Activated CD8-positive, alpha-beta T cell treated with anti-CD3 and anti-CD28 coated beads for 36 hours (primary cell): ENCODE data around the gene MPIG6B. TPM values are rescaled to one million over a fixed set of nuclear protein-coding genes. Genes with fewer than 3 reads are reported as not detected.

Experiments
- ATAC-seq: fragments of 200-7000 bp; cut with Tn5 transposase; one replicate; pipeline ENCODE4 v1.10.0; 2021; ENCODE audit warnings: mild to moderate bottlenecking, moderate library complexity
- CTCF ChIA-PET: fragments of 350-600 bp; sonication (Branson Sonifier 250); formaldehyde crosslinking; loops from one replicate; lab custom pipeline; 2021; ENCODE audit warnings: antibody characterized with exemption; lab: Charles Lee
- POLR2A ChIA-PET: fragments of 350-600 bp; sonication (Branson Sonifier 250); formaldehyde crosslinking; loops from one replicate; lab custom pipeline; 2021; ENCODE audit warnings: antibody characterized with exemption; lab: Charles Lee
- DNase-seq: peaks from one replicate; pipeline ENCODE4 v3.0.0-alpha.2; 2020
- H3K27ac Mint-ChIP-seq: one replicate; pipeline ENCODE4 v1.8.0; 2021; ENCODE audit warnings: mild to moderate bottlenecking, mixed read lengths
- H3K27me3 Mint-ChIP-seq: one replicate; pipeline ENCODE4 v1.8.0; 2021; ENCODE audit warnings: mixed read lengths
- H3K36me3 Mint-ChIP-seq: one replicate; pipeline ENCODE4 v1.8.0; 2021; ENCODE audit warnings: low read depth, mixed read lengths
- H3K4me1 Mint-ChIP-seq: one replicate; pipeline ENCODE4 v1.8.0; 2021; ENCODE audit warnings: low read depth, mixed read lengths
- H3K4me3 Mint-ChIP-seq: one replicate; pipeline ENCODE4 v1.8.0; 2021; ENCODE audit warnings: mild to moderate bottlenecking, moderate library complexity, mixed read lengths
- H3K9me3 Mint-ChIP-seq: one replicate; pipeline ENCODE4 v1.8.0; 2021; ENCODE audit warnings: mixed read lengths
- CTCF ChIP-seq: fragments of 200-600 bp; IDR thresholded peaks from one replicate; pipeline ENCODE4 v1.8.0; 2022; ENCODE audit warnings: antibody characterized with exemption, mild to moderate bottlenecking
- intact Hi-C: fragments of 100-400 bp; cut with micrococcal nuclease; formaldehyde crosslinking; loops from one replicate; pipeline ENCODE4 v1.10.0; 2022
- total RNA-seq, 2 experiments: library from RNA; stranded (reverse); gene quantifications; one replicate each; pipeline ENCODE4 v1.2.3, GENCODE V29; 2021

Gene MPIG6B
- total RNA-seq, 2 experiments from 2014 or later = 0.65 to 0.81 TPM

DNA sequence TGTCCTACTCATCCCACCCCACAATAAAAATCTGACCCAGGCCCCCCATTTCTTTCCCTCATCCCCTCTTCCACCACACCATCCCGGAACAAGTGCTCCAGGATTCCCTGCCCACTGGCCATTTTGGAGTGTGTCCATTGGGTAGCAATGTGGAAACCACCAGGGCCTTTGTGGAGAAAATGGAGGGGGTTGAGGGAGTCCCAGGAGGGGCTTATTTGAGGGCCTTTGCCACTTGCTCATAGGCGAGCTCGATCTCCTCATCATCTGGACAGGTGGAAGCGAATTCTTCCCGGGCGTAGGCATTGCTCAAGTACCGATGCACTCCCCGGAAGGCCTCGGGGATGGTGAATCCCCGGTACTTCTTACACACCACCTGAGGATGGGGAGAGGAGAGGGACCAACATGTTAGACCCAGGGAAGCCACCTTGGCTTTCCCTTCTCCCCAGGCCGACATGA is 7.5 kb downstream of the MPIG6B start:
- no peak overlapping the region for H3K27ac Mint-ChIP-seq
- TF ChIP-seq CTCF = no peak
- intact Hi-C loops = loop anchor here (10.0 kb wide), 1 partner anchor 186 kb away; the partner anchor contains the start of genes ATP6V1G2, DDX39B and NFKBIL1
- ChIA-PET POLR2A (interaction anchor here (1.0 to 3.0 kb wide), 6 partner anchors 10 to 108 kb away, joined by 3 to 11 read pairs (median 6); partner anchors contain the start of genes GPANK1, LY6G6D and MSH5), CTCF (interaction anchor here (0.6 to 6.5 kb wide), 20 partner anchors 8 to 193 kb away, joined by 3 to 35 read pairs (median 4); partner anchors contain the start of genes CLIC1, HSPA1A, HSPA1L and LSM2)
- peak overlapping the region; percentile 76 for H3K4me3 Mint-ChIP-seq
- ATAC-seq = no peak
- H3K4me1 Mint-ChIP-seq = peaks cover 67% of the 10 kb centered on the region
- DNase-seq = no peak
- H3K9me3 Mint-ChIP-seq = no peaks in the 10 kb centered on the region
- H3K36me3 Mint-ChIP-seq = peaks cover 49% of the 10 kb centered on the region
- no peaks in the 10 kb centered on the region for H3K27me3 Mint-ChIP-seq

DNA sequence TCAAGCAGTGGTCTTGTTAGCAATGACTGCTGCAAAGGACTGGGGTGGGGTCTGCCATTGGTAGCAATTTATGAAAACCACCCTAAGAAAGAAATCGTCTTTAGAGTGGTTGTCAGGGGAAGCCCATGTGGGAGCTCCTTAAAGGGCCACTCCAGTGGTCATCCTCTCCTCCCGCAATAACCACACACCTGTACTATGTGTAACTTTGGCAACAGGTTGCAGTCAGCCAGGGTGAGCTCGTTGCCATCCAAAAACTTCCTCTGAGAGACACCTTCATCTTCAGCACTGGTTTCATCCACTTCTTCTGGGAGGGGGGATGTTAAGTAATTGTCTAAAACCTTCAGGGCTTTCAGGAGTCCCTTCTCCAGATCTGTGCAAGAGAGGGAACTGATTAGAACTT is 8.9 kb downstream of the MPIG6B start:
- no peak for ATAC-seq
- Mint-ChIP-seq H3K36me3 (peaks cover 51% of the 10 kb centered on the region), H3K27me3 (no peaks in the 10 kb centered on the region), H3K27ac (peak overlapping the region; percentile 15), H3K9me3 (no peaks in the 10 kb centered on the region), H3K4me3 (no peak overlapping the region), H3K4me1 (peaks cover 59% of the 10 kb centered on the region)
- DNase-seq = no peak
- ChIA-PET CTCF (interaction anchor here (1.0 to 6.5 kb wide), 3 partner anchors 39 to 85 kb away, joined by 3 to 35 read pairs (median 4); no protein-coding TSS in a partner anchor), POLR2A (interaction anchor here (0.9 to 1.9 kb wide), 5 partner anchors 9 to 107 kb away, joined by 3 to 7 read pairs (median 3); partner anchors contain the start of gene MPIG6B)
- intact Hi-C loops = loop anchor here (10.0 kb wide), 1 partner anchor 187 kb away; the partner anchor contains the start of genes ATP6V1G2, DDX39B and NFKBIL1
- TF ChIP-seq CTCF = no peak

DNA sequence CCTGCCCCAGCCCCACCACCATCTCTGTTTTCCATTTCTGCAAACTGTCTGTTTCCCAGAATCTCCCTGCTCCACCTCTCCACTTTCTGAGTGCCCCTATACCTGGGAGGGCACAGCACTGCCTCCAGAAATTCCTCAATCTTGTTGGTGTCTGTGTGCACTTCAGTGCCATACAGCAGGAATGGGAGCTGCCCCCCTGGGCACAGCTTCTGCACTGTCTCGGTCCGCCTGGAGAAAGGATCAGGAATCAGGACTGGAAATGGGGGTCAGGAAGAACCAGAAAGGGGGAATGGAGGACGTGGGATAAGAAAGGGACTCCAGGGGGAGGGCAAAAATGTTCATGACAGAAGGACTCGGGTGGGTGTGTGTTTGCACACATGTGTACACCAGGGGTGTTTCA is 10.6 kb downstream of the MPIG6B start:
- H3K4me1 Mint-ChIP-seq = peaks cover 60% of the 10 kb centered on the region
- H3K4me3 Mint-ChIP-seq = peak overlapping the region; percentile 97
- ATAC-seq (no peak), DNase-seq (no peak)
- peak overlapping the region; percentile 93 for H3K27ac Mint-ChIP-seq
- CTCF ChIA-PET = interaction anchor here (9.9 kb wide), 1 partner anchor 36 kb away, joined by 59 read pairs; no protein-coding TSS in a partner anchor
- no peaks in the 10 kb centered on the region for H3K9me3 Mint-ChIP-seq
- POLR2A ChIA-PET = interaction anchor here (0.7 to 1.5 kb wide), 4 partner anchors 19 to 85 kb away, joined by 3 to 4 read pairs (median 3); no protein-coding TSS in a partner anchor
- no peak for TF ChIP-seq CTCF
- H3K27me3 Mint-ChIP-seq = no peaks in the 10 kb centered on the region
- H3K36me3 Mint-ChIP-seq = peaks cover 49% of the 10 kb centered on the region
- intact Hi-C loops = loop anchor here (10.0 kb wide), 1 partner anchor 189 kb away; the partner anchor contains the start of genes ATP6V1G2, DDX39B and NFKBIL1

- POLR2A ChIA-PET = interaction anchor here (0.7 to 6.0 kb wide), 6 partner anchors 7 to 96 kb away, joined by 3 to 24 read pairs (median 4); partner anchors contain the start of gene VARS1
- no peak for TF ChIP-seq CTCF
- intact Hi-C loops = loop anchor here (10.0 kb wide), 1 partner anchor 190 kb away; the partner anchor contains the start of genes ATP6V1G2, DDX39B and NFKBIL1
- ATAC-seq (peak; percentile 47), DNase-seq (no peak)
- Mint-ChIP-seq H3K4me1 (peaks cover 60% of the 10 kb centered on the region), H3K27me3 (no peaks in the 10 kb centered on the region), H3K27ac (peak overlapping the region; percentile 93), H3K36me3 (peaks cover 49% of the 10 kb centered on the region), H3K4me3 (peak overlapping the region; percentile 97), H3K9me3 (no peaks in the 10 kb centered on the region)
- CTCF ChIA-PET = interaction anchor here (1.7 to 9.9 kb wide), 2 partner anchors 35 to 57 kb away, joined by 4 to 59 read pairs; no protein-coding TSS in a partner anchor
These were observed 11.2 kb downstream of the MPIG6B start for GRCh38 chr6:31734247-31734820.
